Islet of Langerhans (tissue), 1 donor: ENCODE results near the gene AGXT.

Source experiments
- FAIRE-seq: peaks from one replicate; lab custom pipeline; 2011; peaks lifted over from hg19 to GRCh38; lab: Jason Lieb, UNC

Gene AGXT

GRCh38 chr2:240886678-240887609 lies 18.3 kb downstream of the AGXT start:
- FAIRE-seq: no peak

DNA sequence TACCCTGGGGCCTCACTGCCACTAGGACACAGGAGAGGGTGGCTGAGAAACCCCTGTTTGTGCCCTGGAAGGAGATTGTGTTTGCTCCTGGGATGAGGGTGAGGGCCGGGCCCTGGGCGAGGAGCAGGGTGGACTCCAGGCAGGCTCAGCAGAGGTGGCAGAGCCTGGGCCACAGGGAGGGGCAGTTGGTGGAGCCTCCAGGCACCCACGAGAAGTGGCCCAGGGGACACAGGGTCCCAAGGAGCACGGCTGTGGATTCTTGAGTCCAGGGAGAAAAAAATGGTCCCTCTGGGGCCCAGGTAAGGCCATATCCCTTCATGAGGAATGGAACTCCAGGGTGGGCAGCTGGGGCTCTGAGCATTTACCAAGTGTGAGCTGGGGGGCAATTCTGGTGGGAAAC lies 19.0 kb downstream of the AGXT start:
- no peak for FAIRE-seq

DNA sequence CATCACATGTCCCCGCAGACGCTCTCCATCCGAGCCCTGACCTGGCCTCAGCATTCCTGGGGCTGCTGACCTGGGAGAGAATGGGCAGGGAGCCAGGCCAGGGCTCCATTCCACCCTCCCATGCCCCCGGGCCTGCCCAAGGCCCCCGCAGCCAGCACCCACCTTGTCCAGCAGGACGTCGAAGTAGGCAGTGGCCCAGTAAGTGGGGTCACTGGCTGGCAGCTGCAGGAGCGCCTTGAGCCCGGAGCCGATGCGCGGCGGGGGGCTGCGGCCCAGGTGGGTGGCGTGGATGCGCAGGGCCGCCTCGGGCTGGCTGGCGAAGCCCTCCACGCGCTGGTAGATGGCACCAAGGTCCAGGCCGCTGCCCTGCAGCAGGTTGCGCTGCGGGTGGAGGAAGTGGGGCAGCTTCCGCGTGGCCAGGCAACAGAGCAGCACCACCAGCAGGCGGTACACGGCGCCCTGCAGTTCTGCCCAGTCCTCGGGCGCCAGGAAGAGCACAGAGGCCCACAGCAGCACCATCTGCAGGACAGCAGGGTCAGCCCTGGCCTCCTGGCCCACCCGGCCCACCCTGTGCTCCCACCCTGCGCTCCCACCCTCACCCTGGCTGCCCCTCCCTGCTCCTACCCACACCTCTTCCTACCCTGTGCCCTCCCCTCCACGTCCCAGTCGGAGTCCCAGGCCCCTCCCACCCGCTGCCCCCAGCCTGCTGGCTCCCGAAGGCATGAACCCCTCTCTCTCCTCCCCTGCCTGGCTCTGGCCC lies 19.7 kb downstream of the AGXT start:
- no peak for FAIRE-seq

DNA sequence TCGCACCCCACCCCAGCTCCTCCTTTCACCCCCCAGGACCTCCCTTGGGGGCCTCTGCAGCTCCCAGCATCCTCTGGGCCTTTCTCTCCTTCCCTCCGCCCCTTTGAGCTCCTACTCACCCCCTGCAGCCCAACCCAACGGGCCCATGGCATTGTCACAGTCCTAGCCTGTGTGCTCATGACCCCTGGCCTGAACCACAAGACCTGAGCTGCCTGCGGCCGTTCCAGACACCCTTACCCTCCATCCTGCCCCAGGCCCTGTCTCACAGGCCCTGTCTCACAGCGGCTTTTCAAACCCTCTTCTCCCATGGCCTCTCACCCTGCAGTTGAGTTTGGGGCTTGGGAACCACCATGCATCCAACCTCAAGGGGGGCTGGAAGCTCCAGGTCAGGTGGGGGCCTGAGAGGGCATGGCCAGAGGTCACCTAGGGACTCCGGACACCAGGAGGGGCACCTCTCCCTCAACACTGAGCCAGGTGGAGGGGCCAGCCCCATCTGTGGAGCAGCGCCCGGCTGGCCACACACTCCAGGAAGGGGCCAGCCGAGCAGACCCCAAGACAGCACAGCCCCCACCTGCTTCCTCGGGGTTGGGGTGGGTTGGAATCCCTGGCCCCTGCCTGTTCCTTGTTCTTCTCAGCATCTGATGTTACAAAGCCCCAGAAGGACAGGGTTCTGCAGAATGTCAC lies 20.4 kb downstream of the AGXT start:
- no peak for FAIRE-seq

- no peak for FAIRE-seq
Observed at GRCh38 chr2:240889601-240890560, 21.3 kb downstream of the AGXT start.

- FAIRE-seq: no peak
Observed at GRCh38 chr2:240890691-240891090, 22.1 kb downstream of the AGXT start.

GRCh38 chr2:240891492-240892340 lies 23.1 kb downstream of the AGXT start:
- FAIRE-seq: no peak

- FAIRE-seq: no peak
Observed at GRCh38 chr2:240892356-240892755, 23.7 kb downstream of the AGXT start.

DNA sequence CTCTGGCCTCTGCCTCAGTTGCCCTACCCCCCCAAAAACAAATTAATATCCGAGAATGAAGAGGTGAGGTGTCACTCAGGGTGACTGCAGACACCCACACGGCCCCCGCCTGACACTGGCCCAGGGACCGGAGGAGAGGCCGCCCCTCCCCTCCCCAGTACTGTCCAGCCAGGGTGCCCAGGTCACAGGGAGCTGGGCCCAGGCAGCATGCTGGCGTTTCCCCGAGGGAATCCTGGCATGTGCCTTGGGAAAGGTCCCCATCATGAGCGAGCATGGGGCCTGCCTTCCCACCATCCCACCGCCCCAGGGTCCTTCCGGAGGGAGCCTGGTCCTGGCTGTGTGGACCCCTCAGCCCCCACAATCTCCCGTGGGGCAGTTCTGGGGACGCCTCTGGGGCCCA lies 24.3 kb downstream of the AGXT start:
- FAIRE-seq: no peak

GRCh38 chr2:240893363-240893844 lies 24.8 kb downstream of the AGXT start:
- no peak for FAIRE-seq

GRCh38 chr2:240894006-240894405 lies 25.4 kb downstream of the AGXT start:
- FAIRE-seq: no peak

GRCh38 chr2:240894836-240895558 lies 26.4 kb downstream of the AGXT start:
- no peak for FAIRE-seq

DNA sequence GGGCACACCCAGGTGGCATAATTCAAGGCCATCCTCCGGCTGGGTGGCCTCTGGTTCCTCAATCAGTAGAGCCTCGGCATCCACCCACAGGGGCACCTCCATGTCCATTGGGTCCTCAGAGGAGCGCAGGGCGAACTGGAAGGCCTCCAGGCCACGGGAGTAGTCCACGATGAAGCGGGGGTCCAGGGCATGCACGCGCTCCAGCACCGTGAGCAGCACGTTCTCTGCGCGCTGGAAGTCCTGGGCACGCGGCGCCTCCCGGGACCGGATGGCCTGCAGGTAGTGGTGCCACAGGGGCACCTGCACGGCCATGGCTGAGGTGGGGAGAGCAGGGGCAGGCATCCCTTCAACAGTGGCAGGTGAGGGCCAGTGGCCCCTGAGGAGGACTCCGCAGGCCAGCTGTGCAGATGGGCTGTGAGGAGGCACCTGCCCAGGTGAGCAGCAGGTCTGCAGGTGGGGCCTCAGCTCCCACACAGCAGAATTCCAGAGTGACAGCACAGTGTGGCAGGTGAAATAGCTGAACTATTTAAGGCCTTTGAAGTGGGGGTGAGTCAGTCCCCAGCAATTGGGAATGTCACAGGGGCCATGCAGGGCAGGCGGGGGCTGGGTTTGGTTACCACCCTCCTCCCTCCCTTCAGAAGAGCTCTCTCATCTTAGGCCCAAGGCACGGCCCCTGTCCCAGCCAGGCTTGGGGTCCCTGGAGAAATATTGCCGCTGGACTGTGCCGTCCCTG lies 27.2 kb downstream of the AGXT start, which contains the start of gene MAB21L4:
Gene MAB21L4, minus strand, starts transcription at position 501 of the 733 bp plus-strand sequence. Its CDS starts 159 bp downstream, at position 342.
- FAIRE-seq: no peak

GRCh38 chr2:240896394-240896793 lies 27.8 kb downstream of the AGXT start:
- no peak for FAIRE-seq

GRCh38 chr2:240896871-240897692 lies 28.5 kb downstream of the AGXT start:
- FAIRE-seq: no peak

DNA sequence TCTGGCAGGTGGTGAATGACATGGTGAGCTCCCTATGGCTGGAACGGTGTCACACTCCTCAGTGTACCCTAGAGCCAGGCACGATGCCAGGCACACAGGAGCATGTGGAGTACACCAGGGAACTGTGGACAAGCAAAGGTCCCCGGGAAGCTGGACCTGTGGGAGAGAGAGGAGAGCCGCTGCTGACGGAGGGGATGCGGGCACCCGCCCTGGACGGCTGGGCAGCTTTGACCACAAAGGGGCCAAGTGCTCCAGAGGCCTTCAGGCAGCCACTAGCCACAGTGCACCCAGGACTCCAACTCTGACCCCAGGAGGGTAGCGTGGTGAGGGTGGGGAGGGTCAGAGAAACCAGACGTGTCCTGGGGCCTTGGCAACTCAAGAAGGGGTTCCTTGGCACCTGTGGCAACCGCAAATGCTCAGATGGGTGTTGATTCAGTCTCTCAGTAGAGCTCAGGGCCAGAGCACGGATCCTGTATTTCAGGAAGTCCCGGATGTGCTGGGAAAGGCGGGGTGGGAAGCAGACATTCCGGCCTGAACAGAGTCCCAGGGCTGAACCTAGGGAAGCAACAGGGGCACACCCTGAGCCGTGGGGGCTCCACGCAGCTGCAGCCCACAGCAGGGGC lies 29.6 kb downstream of the AGXT start:
- no peak for FAIRE-seq

GRCh38 chr2:240898731-240899467 lies 30.3 kb downstream of the AGXT start:
- no peak for FAIRE-seq
